Body of pancreas (tissue), 4 donors: ENCODE results near the gene KBTBD12.
"Not testable (repeated sequence)": the region's sequence is repeated elsewhere in the genome, so short reads cannot be mapped to it uniquely, and the experiment has no call there.

Experiments
- POLR2A ChIP-seq, 3 donors: fragments of 450-650 bp; IDR thresholded peaks; one replicate each; pipeline ENCODE4 v1.6.1; 2016; ENCODE audit warnings: antibody characterized with exemption in 3 of 3, mild to moderate bottlenecking in 2 of 3
- TF ChIP-seq, protein P1 (sequence below), 7 experiments: fragments of 450-650 bp in 4 of 7; fragments of 200-600 bp in 3 of 7; sonication (generic) in 3 of 7; IDR thresholded peaks; one replicate each; pipeline ENCODE4 v1.5.1; 2016 to 2019; ENCODE audit warnings: antibody characterized with exemption in 7 of 7

DNA sequence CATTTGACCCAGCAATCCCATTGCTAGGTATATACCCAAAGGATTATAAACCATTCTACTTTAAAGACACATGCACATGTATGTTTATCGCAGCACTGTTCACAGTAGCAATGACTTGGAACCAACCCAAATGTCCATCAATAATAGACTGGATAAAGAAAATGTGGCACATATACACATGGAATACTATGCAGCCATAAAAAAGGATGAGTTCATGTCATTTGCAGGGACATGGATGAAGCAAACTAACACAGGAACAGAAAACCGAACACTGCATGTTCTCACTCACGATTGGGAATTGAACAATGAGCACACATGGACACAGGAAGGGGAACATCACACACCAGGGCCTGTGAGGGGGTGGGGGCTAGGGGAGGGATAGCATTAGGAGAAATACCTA, 8.4 kb upstream of the KBTBD12 start:
- TF ChIP-seq, protein P1, sequence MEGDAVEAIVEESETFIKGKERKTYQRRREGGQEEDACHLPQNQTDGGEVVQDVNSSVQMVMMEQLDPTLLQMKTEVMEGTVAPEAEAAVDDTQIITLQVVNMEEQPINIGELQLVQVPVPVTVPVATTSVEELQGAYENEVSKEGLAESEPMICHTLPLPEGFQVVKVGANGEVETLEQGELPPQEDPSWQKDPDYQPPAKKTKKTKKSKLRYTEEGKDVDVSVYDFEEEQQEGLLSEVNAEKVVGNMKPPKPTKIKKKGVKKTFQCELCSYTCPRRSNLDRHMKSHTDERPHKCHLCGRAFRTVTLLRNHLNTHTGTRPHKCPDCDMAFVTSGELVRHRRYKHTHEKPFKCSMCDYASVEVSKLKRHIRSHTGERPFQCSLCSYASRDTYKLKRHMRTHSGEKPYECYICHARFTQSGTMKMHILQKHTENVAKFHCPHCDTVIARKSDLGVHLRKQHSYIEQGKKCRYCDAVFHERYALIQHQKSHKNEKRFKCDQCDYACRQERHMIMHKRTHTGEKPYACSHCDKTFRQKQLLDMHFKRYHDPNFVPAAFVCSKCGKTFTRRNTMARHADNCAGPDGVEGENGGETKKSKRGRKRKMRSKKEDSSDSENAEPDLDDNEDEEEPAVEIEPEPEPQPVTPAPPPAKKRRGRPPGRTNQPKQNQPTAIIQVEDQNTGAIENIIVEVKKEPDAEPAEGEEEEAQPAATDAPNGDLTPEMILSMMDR (IDR thresholded peaks at IDR 0.05) = not testable (repeated sequence)
- not testable (repeated sequence) for TF ChIP-seq POLR2A (IDR thresholded peaks at IDR 0.05)
